HG03469 (cell line): Measurements from ENCODE around the gene ENO4.

Experiments
- ATAC-seq: cut with Tn5 transposase; IDR thresholded peaks from one replicate; pipeline ENCODE4 v1.9.1; 2021; ENCODE audit warnings: mild to moderate bottlenecking, moderate library complexity, moderate number of reproducible peaks; ENCODE audit not compliant: unreplicated experiment

ENO4 gene

GRCh38 chr10:116829711-116830110, 19.6 kb upstream of the ENO4 start:
- ATAC-seq, result no peak

DNA sequence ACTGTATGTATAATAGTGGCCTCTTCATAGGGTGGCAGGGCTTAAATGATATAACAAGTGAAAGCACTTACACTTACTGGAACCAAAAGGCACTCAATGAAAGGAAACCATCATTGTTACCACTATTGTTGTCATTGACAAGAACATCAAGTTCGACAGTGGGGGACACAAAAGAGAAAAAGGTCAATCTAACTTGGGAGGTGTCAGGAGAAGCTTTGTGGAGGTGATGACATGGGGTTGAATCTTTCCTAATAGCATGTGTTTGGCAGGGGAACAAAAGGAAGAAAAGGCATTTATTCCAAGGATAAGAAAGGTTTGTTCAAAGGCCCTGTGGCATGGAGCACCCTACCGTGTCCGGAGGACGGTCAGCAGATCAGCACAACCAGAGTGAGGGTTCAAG, 18.2 kb upstream of the ENO4 start:
- no peak for ATAC-seq

DNA sequence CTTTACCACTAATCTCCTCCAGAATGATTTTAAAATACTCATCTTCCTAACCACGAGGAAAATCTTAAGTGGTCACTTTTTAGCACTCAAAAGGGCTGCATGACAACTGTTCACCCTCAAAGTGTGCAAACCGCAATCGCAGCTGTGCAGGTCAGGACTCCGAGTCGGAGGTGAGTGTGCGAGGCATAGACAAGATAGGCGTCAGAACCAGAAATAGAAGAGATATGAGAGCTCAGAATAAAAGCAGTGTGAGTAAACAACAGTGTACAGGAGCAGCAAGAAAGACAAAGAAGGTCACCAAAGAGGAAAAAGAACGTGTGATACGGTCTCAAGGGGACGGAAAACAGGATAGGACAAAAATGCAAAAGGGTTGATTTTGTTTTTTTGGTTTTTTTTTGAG, 17.5 kb upstream of the ENO4 start:
- ATAC-seq, result no peak

DNA sequence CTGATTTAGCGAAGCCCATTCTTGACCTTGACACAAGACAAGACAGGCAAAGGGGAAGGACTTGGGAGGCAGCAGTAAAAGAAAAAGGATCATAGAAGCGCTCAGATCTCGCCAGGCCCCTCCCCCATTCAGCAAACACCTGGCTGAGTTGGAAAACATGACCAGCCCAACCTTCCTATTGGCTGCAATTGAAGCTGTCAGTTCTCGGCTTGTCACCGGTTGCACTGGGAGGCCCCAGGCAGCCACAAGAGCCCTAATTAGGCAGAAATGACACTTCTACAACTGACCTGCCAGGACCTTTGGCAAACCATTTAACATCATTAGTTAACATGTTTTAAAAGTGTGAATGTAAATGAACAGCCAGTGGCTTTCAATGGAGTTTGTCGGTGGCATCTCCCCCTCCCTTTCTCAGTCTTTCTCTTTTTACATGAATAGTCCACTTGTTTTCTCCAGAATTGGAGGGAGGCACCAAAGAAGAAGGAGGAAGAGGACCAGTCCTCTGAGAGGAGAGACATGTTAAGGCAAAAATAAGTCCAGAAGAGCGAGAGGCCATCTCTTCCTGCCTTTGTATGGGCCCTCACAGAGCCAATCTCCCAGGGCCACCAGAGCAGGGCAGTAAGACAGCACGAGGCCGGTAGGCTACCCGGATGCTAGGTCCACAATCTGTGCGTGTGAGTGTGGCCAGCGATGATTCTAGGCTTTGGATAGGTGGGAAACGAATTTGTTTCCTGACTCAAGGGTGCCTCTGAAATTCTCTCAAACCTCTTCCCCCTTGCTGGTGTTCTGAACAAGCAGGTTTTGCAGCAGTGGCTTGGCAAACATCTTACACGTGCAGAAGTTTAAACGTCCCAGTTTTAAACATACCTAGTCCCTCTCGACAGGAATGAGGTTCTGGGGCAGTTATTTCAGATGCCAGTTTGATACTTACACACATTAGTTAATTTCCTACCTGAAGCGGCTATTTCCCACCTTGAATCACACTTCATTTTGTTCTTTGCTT, 15.0 kb upstream of the ENO4 start:
- ATAC-seq, result no peak

DNA sequence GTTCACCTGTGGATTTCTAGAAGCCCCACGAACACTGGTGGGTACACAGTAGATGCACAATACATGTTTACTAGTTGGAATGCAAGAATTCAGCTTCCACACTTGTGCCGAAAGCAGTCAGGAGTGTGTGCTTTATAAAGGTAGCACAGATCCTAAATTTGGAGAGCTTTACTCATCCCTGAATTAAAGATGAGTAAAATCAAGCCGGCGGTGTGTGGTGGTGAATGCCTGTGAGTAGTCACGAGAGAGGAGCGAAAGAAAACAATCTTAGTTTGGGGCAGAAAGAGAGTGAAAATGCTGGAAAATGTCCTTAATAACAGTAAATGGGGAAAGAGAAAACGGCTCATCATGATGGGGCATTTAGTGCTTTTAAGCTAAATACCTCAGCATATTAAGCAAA, 13.6 kb upstream of the ENO4 start:
- no peak for ATAC-seq

DNA sequence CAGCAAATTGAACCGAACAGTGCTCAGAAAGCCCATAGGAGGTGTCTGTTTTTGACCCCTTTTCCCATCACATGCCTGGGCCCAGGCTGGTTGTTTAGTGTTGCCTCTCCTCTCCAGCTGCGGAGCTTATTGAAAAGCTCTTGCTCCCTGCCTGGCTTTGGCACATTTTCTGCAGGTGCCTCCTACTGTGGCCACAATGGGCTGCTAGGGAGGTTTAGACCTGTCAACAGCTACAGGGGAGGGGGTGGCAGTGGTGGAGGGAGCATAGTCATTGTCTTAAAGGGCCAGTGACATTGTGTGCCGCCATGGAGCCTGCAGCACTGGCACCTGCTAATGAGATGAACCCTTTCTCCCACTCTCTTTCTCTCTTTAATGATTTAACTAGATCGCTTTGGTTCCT, 13.2 kb upstream of the ENO4 start:
- ATAC-seq, result no peak

GRCh38 chr10:116836902-116837523, 12.3 kb upstream of the ENO4 start:
- no peak for ATAC-seq

DNA sequence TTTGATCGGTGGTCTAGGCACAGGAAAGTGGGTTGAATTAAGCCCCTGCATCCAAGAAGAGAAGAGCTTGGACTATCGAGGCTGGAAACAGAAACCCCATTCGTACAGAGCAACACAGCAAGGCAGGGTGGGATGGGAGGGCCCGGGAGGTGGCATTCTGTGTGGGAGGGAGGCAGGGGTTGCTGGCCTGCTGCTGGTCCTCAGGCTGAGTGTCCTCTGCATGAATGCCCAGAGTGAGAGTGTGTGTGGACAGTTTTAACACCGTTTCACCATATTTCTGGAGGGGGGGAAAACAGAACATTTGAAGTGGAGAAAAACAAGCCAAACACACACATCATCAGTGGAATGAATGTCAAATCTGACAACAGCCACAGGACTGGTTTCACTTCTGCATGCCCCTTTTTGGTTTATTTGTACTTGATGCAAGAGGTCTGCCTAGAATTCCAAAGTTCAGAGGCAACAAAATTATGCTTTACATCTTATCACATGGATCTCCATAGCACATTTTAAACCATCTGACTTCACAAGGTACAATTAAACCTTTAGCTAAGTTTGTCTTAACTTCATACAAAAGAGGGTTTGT, 11.1 kb upstream of the ENO4 start:
- ATAC-seq, result peak; percentile 88

DNA sequence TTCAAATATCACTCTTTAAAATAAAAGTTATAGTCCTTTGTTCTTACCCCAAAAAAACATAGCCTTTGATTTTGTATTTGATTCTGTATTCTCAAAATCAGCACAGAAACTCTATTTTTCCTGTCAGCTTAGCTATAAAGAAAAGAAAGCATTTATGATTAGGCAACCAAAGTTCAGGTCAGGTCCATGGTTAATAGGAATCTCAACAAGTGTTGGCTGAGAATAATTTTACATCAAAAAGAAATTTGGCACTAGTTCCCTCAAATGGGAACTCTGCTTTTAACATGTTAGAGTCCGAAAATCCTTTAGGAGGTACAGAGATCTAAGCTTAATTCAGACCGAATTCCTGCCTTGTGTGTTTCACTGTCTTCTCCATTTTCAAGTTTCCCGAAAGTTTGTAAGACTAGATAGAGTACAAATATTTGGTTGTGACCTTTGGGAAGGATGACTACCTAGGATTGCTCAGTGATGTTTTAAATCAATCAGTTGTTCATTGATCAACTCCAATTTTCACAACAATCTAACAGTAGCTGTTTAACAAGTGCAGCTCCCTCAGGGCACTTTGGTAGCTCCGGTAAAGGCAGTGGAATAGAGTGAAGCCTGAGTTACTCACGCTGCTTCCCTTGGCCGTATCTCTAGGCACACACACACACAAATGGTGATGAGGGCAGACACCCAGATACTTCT, 8.8 kb upstream of the ENO4 start:
- no peak for ATAC-seq

DNA sequence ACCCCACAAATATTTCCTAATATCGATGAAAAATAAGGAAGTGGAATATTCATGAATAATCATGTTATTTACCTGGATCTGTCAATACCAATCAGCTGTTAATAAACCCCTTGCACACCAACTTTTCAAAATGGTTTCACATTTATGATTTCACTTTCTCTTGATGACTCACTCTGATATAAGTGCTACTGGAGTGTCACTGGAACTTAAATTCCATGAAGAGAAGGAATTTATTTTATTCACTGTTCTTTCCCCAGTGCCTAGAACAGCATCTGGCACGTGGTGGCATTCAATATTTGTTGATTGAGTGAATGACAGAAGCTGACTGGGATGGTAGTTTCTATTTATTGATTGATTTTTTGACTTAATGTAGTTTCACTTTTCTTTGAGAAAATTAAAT, 3.5 kb upstream of the ENO4 start:
- ATAC-seq, result no peak

- peak; percentile 75 for ATAC-seq
Observed at GRCh38 chr10:116848032-116848943, 1.0 kb upstream of the ENO4 start.

- no peak for ATAC-seq
Observed at GRCh38 chr10:116848944-116849247, 403 bp upstream of the ENO4 start.

- ATAC-seq, result no peak
Observed at GRCh38 chr10:116850058-116850611, 836 bp downstream of the ENO4 start.

GRCh38 chr10:116852246-116852645, 2.9 kb downstream of the ENO4 start:
- ATAC-seq, result no peak

- ATAC-seq, result no peak
Observed at GRCh38 chr10:116853287-116853686, 4.0 kb downstream of the ENO4 start.

DNA sequence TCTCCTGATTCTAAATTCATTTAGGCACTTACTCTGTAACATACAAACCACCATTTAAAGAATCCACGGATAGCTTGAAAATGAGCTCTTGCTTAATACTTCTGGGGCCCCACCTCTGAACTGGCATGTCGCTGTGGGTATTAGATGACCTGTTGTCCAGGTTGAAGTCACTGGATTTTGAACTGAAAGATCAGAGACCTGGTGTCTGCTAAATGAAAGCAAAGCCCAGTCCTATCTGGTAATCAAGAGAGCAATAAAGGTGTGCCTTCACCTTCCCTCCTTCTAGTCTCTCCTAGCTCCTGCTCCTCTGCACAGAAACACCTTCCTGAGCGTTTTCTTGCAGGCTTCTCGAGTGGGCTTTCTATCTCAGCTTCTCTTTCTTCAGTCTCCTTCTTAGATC, 4.4 kb downstream of the ENO4 start:
- no peak for ATAC-seq

DNA sequence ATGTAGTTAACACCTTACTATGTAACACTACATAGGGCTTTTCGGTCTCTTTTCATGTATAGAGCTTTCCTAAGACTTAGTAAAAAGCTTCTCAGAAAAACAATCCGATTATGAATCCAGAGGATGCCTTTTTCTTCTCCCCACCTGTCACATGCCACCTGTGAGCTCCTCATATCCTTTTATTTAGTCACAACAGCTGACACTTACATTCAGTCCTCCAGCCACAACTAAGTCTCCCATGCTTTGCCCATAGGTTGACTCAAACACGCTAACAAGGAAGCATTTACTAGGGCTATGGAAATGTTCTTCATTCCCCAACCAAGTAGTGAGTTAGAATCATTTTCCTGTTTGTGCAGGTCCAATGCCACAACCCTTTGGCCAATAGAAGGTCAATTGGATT, 7.9 kb downstream of the ENO4 start:
- no peak for ATAC-seq

DNA sequence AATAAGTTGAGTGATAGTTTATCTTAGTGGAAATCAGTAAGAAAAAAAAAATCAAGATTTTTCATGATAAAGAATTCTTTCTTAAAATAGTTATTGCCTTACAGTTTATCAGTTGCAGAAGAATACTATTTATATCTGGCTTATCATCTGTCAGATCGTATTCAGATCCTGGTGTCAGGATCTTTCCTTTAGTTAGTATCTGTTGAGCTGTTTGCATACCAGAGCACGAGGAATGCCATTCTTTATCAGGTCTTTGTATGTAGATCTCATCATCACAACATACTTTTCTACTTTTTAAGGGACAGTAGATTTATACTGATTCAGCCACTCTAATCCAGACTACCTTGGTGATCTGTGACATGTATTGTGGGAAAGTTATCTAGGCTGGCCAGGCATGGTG, 12.5 kb downstream of the ENO4 start:
- ATAC-seq, result no peak

DNA sequence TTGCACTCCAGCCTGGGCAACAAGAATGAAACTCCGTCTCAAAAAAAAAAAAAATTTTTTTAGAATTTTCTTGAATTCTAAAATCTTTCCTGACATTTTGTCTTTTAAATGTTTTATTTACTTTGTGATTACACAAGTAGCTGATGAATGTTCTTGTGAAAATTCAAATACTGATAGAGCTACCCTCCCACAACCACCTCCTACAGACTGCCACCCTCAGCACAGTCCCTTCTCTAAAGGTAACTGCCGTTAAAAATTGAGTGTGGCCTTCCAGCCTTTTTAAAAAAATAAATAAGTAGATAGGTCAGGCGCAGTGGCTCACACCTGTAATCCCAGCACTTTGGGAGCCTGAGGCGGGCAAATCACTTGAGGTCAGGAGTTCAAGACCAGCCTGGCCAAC, 15.1 kb downstream of the ENO4 start:
- no peak for ATAC-seq

- no peak for ATAC-seq
Observed at GRCh38 chr10:116866066-116866465, 16.8 kb downstream of the ENO4 start.
